Neural cell (in vitro differentiated cells): ENCODE measurements around the gene ATOH8.

ENCODE experiments used
- EZH2 ChIP-seq: fragments of 200-600, 300-800 bp; shearing (Covaris generic), sonication (generic); IDR thresholded peaks from 2 replicates; pipeline ENCODE4 v1.6.1; 2014; ENCODE audit warnings: antibody characterized with exemption, low read length, borderline replicate concordance, mild to moderate bottlenecking; ENCODE audit not compliant: insufficient read depth, poor library complexity, severe bottlenecking
- POLR2AphosphoS5 ChIP-seq: IDR thresholded peaks from 2 replicates; pipeline ENCODE4 v1.6.1; 2012
- TF ChIP-seq, protein P1 (sequence below): fragments of 450-650 bp; IDR thresholded peaks from 2 replicates; pipeline ENCODE4 v1.5.1; 2014; ENCODE audit warnings: antibody characterized with exemption, mild to moderate bottlenecking, moderate library complexity; ENCODE audit not compliant: poor library complexity, severe bottlenecking

- TF ChIP-seq POLR2AphosphoS5 (no peak), EZH2 (no peak)
- TF ChIP-seq, protein P1, sequence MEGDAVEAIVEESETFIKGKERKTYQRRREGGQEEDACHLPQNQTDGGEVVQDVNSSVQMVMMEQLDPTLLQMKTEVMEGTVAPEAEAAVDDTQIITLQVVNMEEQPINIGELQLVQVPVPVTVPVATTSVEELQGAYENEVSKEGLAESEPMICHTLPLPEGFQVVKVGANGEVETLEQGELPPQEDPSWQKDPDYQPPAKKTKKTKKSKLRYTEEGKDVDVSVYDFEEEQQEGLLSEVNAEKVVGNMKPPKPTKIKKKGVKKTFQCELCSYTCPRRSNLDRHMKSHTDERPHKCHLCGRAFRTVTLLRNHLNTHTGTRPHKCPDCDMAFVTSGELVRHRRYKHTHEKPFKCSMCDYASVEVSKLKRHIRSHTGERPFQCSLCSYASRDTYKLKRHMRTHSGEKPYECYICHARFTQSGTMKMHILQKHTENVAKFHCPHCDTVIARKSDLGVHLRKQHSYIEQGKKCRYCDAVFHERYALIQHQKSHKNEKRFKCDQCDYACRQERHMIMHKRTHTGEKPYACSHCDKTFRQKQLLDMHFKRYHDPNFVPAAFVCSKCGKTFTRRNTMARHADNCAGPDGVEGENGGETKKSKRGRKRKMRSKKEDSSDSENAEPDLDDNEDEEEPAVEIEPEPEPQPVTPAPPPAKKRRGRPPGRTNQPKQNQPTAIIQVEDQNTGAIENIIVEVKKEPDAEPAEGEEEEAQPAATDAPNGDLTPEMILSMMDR = no peak
These were observed 17.1 kb upstream of the ATOH8 start for GRCh38 chr2:85736456-85737355.
